OCI-LY7 (cell line): ENCODE data around the gene IPPK. TPM values are rescaled to one million over a fixed set of nuclear protein-coding genes. Genes with fewer than 3 reads are reported as not detected.
"Not testable (repeated sequence)": the region's sequence is repeated elsewhere in the genome, so short reads cannot be mapped to it uniquely, and the experiment has no call there.

Source experiments
- BruUV-seq: library from RNA; stranded (reverse); fragments of 400-500 nt; replicated peaks from 2 replicates; lab custom pipeline; 2021; lab: Mats Ljungman, UMichigan
- CTCF ChIA-PET: fragments of 300-600 bp; sonication (Branson Sonifier 250); formaldehyde crosslinking; loops from one replicate; lab custom pipeline; 2022; ENCODE audit warnings: antibody characterized with exemption; ENCODE audit not compliant: unreplicated experiment; lab: Charles Lee
- POLR2A ChIA-PET: fragments of 300-600 bp; sonication (Branson Sonifier 250); formaldehyde crosslinking; loops from one replicate; lab custom pipeline; 2022; ENCODE audit warnings: antibody characterized with exemption; lab: Charles Lee
- DNase-seq: peaks from one replicate; pipeline ENCODE4 v3.0.0-alpha.2; 2015; ENCODE audit warnings: low spot score
- H2AFZ ChIP-seq: fragments of 200-600 bp; sonication (generic), shearing (Covaris generic); 2 replicates; pipeline ENCODE4 v1.6.1; 2014; ENCODE audit warnings: mild to moderate bottlenecking, antibody characterized with exemption, low read length, moderate library complexity
- H3K27ac ChIP-seq: fragments of 200-600 bp; sonication (generic); 2 replicates; pipeline ENCODE4 v1.5.1; 2014; ENCODE audit warnings: mixed run types, low read depth, mild to moderate bottlenecking, moderate library complexity, low read length, inconsistent platforms; ENCODE audit not compliant: poor library complexity, severe bottlenecking
- H3K36me3 ChIP-seq: fragments of 200-600 bp; sonication (generic); 2 replicates; pipeline ENCODE4 v1.6.1; 2014; ENCODE audit warnings: mild to moderate bottlenecking, antibody characterized with exemption, low read length, moderate library complexity, mixed read lengths; ENCODE audit not compliant: insufficient read depth
- H3K4me1 ChIP-seq: fragments of 200-600 bp; sonication (generic); 2 replicates; pipeline ENCODE4 v1.5.1; 2014; ENCODE audit warnings: mild to moderate bottlenecking, low read length; ENCODE audit not compliant: insufficient read depth, poor library complexity, severe bottlenecking
- H3K4me2 ChIP-seq: fragments of 200-600 bp; sonication (generic); 2 replicates; pipeline ENCODE4 v1.6.1; 2014; ENCODE audit warnings: mild to moderate bottlenecking, low read length
- H3K4me3 ChIP-seq: fragments of 200-600 bp; sonication (generic); 2 replicates; pipeline ENCODE4 v1.5.1; 2014; ENCODE audit warnings: mild to moderate bottlenecking, low read depth, low read length; ENCODE audit not compliant: poor library complexity, severe bottlenecking
- H3K79me2 ChIP-seq: fragments of 200-600 bp; sonication (generic); 2 replicates; pipeline ENCODE4 v1.6.1; 2016; ENCODE audit warnings: low read depth, mild to moderate bottlenecking, low read length, moderate library complexity, mixed read lengths; ENCODE audit not compliant: insufficient read depth
- H3K9me2 ChIP-seq: fragments of 200-600 bp; sonication (generic); 2 replicates; pipeline ENCODE4 v1.6.1; 2016; ENCODE audit warnings: mild to moderate bottlenecking, low read length, mixed read lengths; ENCODE audit not compliant: insufficient read depth
- H3K9me3 ChIP-seq: fragments of 200-600 bp; sonication (generic); 2 replicates; pipeline ENCODE4 v1.6.1; 2014; ENCODE audit warnings: mild to moderate bottlenecking, mixed run types, low read length, mixed read lengths
- H4K20me1 ChIP-seq: fragments of 200-600 bp; sonication (generic); 2 replicates; pipeline ENCODE4 v1.6.1; 2014; ENCODE audit warnings: mild to moderate bottlenecking, antibody characterized with exemption, low read length, moderate library complexity, mixed read lengths; ENCODE audit not compliant: insufficient read depth
- CTCF ChIP-seq: fragments of 200-600 bp; sonication (generic); conservative IDR thresholded peaks from 2 replicates; pipeline ENCODE4 v1.5.1; 2014; ENCODE audit warnings: mild to moderate bottlenecking, antibody characterized with exemption, low read length, moderate library complexity, mixed read lengths
- EZH2phosphoT487 ChIP-seq: fragments of 200-600 bp; sonication (generic); IDR thresholded peaks from 2 replicates; pipeline ENCODE4 v1.6.1; 2018; ENCODE audit warnings: low read depth, borderline replicate concordance, mild to moderate bottlenecking, mixed run types, antibody characterized with exemption, low read length, moderate library complexity, mixed read lengths
- intact Hi-C: fragments of 100-400 bp; cut with micrococcal nuclease; formaldehyde crosslinking; loops from one replicate; pipeline ENCODE4 v1.10.0; 2022; ENCODE audit not compliant: unreplicated experiment
- total RNA-seq, 2 experiments: library from RNA; depleted of rRNA in 1 of 2; stranded (reverse); fragments of >200 nt in 1 of 2; shearing (Covaris generic) in 1 of 2; gene quantifications; 2 replicates each; pipeline ENCODE4 v1.2.3, GENCODE V29; 2014 to 2022

Gene IPPK
- total RNA-seq, 2 experiments from 2014 or later: 10.3 to 12.7 TPM

- POLR2A ChIA-PET: no interaction called here
- Histone ChIP-seq H3K79me2 (no peaks in the 10 kb centered on the region), H3K9me2 (no peaks in the 10 kb centered on the region), H2AFZ (no peak overlapping the region), H4K20me1 (no peaks in the 10 kb centered on the region), H3K4me3 (no peak overlapping the region), H3K4me1 (no peaks in the 10 kb centered on the region), H3K4me2 (no peak overlapping the region), H3K9me3 (no peaks in the 10 kb centered on the region), H3K27ac (no peak overlapping the region), H3K36me3 (no peaks in the 10 kb centered on the region)
- BruUV-seq: no TSS peak
- CTCF ChIA-PET: no interaction called here
- TF ChIP-seq CTCF (no peak), EZH2phosphoT487 (no peak)
- intact Hi-C loops: no loop called here
- DNase-seq: no peak
Observed at GRCh38 chr9:92576175-92576574, 93.8 kb downstream of the IPPK start.

- H3K27ac ChIP-seq, DNase-seq, H2AFZ ChIP-seq, H3K4me3 ChIP-seq, POLR2A ChIA-PET, H3K79me2 ChIP-seq, H3K9me3 ChIP-seq, H3K4me1 ChIP-seq, CTCF ChIA-PET, H3K36me3 ChIP-seq, intact Hi-C loops, H3K9me2 ChIP-seq, H4K20me1 ChIP-seq, H3K4me2 ChIP-seq, BruUV-seq: not testable (repeated sequence)
Observed at GRCh38 chr9:92573612-92574011, 96.3 kb downstream of the IPPK start.

- H3K9me3 ChIP-seq, H3K4me2 ChIP-seq, DNase-seq, H2AFZ ChIP-seq, BruUV-seq, H3K27ac ChIP-seq, intact Hi-C loops, H3K36me3 ChIP-seq, H3K4me1 ChIP-seq, H3K9me2 ChIP-seq, H4K20me1 ChIP-seq, H3K79me2 ChIP-seq, H3K4me3 ChIP-seq, CTCF ChIA-PET, POLR2A ChIA-PET: not testable (repeated sequence)
Observed at GRCh38 chr9:92571871-92572270, 98.1 kb downstream of the IPPK start.

- BruUV-seq: no TSS peak
- CTCF ChIA-PET: no interaction called here
- POLR2A ChIA-PET: interaction anchor here (0.6 kb wide), 1 partner anchor 14 kb away, joined by 3 read pairs; no protein-coding TSS in a partner anchor
Observed at GRCh38 chr9:92564982-92565381, 104.9 kb downstream of the IPPK start.

More at GRCh38 chr9:92564982-92565381, 104.9 kb downstream of the IPPK start:
- peaks cover 5% of the 10 kb centered on the region for H3K9me3 ChIP-seq
- intact Hi-C loops: no loop called here
- no peaks in the 10 kb centered on the region for H3K4me1 ChIP-seq
- no peaks in the 10 kb centered on the region for H3K36me3 ChIP-seq
- no peak for DNase-seq
- H3K9me2 ChIP-seq: no peaks in the 10 kb centered on the region
- H3K4me3 ChIP-seq: no peak overlapping the region
- TF ChIP-seq CTCF (no peak), EZH2phosphoT487 (no peak)
- no peak overlapping the region for H3K27ac ChIP-seq
- H3K4me2 ChIP-seq: no peak overlapping the region
- H3K79me2 ChIP-seq: no peaks in the 10 kb centered on the region
- no peaks in the 10 kb centered on the region for H4K20me1 ChIP-seq
- H2AFZ ChIP-seq: no peak overlapping the region
